GM18861 (cell line): Measurements from ENCODE around the gene INO80E.

ENCODE experiments used
- ATAC-seq: cut with Tn5 transposase; IDR thresholded peaks from one replicate; pipeline ENCODE4 v1.9.1; 2021; ENCODE audit not compliant: unreplicated experiment

INO80E gene

DNA sequence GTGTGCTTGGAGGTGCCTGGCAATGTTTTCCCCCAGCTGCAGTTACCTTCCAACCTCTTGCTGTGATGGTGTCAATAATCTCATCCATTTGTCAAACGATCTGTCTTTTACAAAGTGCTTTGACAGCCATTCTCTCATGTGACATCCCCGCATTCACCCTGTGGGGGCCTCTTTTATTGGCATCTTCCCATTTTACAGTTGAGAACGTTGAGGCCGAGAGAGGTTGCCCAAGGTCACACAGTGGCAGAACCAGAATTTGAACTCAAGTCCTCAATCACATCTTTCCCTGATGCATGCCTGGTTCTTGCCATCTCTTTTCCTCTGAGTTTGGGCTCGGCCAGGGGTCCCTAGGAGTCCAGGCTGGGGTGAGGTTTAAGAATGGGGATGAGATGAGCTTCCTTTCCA is 20.9 kb upstream of the INO80E start:
- no peak for ATAC-seq

DNA sequence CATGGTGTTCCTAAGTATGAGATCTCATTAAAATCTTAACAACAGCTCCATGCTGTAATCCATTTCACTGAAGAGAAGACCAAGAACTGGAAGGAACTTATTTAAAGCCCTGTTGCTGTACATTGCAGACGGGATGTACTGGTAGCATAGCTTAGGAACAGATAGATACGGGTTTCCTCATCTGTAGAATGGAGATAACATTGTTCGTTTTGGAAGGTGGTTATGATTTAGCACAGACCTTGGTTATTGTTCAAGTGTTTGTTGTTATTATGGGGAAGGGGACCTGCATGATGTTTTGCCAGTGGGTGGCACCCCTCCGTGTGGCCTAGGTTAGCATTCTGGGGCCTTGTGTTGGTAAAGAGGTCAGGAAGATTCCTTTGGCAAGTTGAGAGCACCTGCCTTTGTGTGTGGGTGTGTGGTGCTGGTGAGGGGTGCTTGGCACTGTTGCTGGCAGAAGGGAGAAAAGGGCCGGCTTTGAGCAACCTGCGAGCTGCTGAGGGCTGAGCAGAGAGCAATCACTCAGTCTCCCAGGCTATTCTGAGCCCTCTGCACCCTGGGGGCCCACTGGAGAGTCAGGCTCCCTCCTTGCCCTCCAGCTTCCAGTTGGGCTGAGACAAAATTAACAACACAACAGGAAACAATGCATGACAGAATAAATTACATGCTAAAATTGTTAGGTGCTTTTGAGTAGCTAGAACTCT is 20.1 kb upstream of the INO80E start:
- ATAC-seq: no peak

DNA sequence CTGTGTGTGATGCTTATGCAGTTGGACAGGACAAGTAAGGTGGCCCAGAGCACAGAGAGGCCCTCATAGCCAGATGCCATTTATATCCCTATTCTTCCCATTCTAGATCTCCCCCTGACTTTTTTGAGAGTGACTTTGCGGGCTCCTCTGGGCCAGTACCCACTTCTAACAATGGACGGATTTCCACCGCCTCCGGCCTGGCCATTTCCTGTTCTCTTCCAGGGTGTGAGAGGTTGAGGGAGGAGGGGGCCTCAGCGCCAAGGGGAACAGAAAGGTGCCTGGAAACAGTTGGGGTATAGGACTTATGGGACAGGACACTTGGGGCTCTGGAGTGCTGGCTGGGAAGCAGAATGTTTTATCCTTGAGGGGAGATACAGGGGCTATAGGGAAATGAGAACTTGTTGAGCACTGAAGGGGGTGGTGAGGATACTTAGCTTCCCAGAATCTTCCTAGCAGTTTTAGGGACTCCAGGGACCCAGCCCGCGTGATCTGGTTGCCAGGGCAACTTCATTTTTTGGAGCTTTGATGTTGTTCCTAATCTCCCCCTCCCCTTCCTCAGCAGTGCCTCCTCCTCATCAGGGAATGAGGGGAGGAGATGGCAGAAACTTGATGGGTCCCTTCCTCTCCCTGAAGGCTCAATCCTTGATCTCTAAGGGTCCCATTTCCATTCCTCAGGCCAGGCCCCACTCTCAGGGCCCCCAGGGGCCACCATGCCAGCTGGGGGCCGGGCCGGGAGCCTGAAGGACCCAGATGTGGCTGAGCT is 18.8 kb upstream of the INO80E start:
- no peak for ATAC-seq

DNA sequence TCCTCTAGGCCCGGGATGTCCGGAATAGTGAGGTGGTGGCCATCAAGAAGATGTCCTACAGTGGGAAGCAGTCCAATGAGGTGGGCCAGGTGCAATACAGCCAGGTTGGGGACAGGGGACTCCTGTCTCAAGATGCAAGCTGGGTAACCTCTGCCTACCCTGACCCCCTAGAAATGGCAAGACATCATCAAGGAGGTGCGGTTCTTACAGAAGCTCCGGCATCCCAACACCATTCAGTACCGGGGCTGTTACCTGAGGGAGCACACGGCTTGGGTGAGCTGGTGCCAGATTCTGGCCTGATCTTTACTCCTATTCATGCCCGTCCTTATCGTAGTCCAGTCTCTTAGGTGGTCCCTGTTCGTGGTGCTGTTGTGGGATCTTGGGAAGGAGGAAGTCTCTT is 18.0 kb upstream of the INO80E start:
- ATAC-seq: no peak

DNA sequence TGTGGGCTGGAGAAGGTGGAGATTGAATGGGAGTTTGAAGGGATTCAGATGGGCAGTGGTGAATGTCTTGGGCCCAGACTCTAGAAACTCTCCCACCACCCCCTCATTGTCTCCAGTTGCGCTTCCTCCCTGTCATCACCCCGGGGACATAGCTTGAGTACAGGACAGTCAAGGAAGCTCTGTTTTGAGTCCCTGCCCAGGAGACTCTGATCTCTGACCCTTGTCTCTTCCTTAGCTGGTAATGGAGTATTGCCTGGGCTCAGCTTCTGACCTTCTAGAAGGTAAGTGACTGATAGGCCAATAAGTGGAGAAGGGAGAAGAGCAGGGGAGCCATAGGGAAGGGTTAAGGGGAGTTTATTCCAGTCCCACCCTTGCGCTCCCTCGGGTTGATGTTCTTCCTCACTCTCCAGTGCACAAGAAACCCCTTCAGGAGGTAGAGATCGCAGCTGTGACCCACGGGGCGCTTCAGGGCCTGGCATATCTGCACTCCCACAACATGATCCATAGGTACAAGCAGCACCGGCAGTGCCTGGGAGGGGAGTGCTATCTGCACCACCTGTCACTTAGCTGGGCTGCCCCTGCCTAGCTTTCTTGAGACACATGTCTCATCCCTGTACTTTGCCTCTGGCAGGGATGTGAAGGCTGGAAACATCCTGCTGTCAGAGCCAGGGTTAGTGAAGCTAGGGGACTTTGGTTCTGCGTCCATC is 17.3 kb upstream of the INO80E start:
- no peak for ATAC-seq

DNA sequence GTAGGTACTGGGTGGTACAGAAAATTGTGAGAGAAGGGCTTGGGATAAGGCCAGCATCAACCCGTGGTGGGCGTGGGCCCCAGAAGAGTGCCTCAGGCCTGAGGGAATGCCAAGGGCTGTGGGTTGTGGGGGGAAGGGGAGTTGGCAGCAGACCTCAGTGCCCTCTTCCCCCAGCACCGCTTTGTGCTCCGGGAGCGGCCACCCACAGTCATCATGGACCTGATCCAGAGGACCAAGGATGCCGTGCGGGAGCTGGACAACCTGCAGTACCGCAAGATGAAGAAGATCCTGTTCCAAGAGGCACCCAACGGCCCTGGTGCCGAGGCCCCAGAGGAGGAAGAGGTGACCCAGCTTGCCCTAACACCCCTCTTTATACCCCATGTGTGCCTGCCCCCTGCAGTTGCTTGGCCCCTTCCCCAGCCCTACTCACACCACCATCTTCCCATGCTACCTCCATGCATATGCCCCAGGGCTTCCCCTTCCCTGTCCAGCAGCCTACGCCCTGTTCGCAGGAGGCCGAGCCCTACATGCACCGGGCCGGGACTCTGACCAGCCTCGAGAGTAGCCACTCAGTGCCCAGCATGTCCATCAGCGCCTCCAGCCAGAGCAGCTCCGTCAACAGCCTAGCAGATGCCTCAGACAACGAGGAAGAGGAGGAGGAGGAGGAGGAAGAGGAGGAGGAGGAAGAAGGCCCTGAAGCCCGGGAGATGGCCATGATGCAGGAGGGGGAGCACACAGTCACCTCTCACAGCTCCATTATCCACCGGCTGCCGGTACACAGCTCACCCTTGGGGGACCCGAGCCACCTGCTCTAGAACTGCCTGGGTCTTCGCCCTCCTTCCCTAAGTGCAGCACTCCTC is 13.3 kb upstream of the INO80E start:
- ATAC-seq: no peak

DNA sequence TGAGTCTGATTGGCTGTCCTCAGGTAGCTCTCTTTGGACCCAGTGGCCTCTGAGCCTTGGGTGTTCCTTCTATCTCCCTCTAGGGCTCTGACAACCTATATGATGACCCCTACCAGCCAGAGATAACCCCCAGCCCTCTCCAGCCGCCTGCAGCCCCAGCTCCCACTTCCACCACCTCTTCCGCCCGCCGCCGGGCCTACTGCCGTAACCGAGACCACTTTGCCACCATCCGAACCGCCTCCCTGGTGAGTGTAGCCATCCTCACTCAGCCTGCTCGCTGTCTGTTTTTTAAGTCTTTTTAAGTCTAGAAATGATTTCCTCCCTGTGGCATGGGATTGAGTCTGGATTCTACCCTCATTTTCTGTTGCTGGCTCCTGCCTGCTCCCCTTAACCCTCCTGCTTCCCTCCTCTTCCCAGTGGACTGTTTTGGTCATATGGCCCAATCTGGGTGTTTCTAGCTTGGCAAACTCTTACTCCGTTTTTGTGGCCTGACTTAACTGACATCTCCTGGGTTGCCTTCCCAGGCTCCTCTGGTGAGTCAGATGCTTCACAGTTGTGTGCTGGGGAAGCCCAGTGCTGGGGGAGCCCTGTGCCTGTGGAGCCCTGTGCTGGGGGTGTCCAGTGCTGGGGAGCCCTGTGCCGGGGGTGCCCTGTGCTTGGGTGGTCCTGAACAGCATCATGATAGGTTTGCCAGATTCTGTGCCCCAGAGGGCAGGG is 12.5 kb upstream of the INO80E start:
- ATAC-seq: no peak

DNA sequence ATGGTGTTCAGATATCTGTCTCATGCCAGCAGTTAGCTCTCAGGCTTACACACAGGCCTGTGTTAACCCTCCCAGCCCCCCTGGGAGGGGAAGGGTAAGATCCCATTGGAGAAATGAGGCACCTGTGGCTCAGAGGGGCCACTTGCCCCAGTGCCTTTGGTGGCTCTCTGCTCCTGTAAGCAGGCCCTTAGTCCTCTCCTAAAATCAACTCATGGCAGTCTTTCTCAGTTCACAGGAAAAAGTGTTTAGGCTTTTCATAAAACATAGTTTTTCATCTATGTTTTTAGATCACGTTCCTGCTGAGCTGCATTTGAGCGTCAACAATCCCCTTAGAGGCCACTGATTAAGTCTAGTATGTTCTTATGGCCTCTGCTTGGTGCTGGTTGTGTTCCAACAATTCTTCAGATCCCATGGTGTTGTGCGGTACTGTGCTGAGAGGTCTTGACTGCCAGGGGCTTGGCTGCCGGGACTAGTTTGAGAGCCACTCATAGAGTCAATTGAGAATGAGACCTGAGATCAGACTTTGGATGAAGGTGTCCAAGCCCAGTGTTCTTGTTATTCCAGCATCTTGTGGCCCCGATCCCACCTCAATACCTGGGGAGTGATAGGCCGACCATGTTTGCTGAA is 11.8 kb upstream of the INO80E start:
- ATAC-seq: no peak

DNA sequence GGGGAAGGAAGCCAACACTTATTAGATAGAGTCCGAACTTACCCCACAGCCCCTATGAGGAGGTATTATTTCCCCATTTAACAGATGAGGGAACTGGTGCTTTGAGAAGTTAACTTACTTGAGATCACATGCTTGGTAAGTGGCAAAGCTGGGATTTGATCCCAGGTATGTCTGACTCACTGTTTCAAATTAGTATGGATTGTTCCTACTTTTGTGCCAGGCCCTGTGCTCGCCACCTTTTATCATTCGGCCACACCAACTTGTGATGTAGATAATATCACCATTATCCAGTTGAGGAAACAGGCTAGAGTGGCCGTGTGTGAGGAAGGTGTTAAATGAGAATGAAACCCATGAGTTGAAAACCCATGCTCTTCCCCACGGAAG is 11.3 kb upstream of the INO80E start:
- no peak for ATAC-seq

DNA sequence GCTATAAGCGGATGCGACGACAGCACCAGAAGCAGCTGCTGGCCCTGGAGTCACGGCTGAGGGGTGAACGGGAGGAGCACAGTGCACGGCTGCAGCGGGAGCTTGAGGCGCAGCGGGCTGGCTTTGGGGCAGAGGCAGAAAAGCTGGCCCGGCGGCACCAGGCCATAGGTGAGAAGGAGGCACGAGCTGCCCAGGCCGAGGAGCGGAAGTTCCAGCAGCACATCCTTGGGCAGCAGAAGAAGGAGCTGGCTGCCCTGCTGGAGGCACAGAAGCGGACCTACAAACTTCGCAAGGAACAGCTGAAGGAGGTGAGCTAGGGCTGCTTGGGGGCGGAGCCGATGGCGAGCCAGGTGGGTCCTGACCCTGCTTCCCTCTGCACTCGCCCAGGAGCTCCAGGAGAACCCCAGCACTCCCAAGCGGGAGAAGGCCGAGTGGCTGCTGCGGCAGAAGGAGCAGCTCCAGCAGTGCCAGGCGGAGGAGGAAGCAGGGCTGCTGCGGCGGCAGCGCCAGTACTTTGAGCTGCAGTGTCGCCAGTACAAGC is 10.7 kb upstream of the INO80E start:
- no peak for ATAC-seq

DNA sequence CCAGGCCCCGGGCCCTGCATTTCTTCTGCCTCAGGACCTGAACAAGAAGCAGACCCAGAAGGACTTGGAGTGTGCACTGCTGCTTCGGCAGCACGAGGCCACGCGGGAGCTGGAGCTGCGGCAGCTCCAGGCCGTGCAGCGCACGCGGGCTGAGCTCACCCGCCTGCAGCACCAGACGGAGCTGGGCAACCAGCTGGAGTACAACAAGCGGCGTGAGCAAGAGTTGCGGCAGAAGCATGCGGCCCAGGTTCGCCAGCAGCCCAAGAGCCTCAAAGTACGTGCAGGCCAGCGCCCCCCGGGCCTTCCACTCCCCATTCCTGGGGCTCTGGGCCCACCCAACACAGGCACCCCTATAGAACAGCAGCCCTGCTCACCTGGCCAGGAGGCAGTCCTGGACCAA is 9.8 kb upstream of the INO80E start:
- ATAC-seq: no peak

DNA sequence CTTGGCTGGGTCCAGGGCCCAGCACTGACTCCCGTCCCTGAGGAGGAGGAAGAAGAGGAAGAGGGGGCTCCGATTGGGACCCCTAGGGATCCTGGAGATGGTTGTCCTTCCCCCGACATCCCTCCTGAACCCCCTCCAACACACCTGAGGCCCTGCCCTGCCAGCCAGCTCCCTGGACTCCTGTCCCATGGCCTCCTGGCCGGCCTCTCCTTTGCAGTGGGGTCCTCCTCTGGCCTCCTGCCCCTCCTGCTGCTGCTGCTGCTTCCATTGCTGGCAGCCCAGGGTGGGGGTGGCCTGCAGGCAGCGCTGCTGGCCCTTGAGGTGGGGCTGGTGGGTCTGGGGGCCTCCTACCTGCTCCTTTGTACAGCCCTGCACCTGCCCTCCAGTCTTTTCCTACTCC is 9.1 kb upstream of the INO80E start:
- ATAC-seq: no peak

DNA sequence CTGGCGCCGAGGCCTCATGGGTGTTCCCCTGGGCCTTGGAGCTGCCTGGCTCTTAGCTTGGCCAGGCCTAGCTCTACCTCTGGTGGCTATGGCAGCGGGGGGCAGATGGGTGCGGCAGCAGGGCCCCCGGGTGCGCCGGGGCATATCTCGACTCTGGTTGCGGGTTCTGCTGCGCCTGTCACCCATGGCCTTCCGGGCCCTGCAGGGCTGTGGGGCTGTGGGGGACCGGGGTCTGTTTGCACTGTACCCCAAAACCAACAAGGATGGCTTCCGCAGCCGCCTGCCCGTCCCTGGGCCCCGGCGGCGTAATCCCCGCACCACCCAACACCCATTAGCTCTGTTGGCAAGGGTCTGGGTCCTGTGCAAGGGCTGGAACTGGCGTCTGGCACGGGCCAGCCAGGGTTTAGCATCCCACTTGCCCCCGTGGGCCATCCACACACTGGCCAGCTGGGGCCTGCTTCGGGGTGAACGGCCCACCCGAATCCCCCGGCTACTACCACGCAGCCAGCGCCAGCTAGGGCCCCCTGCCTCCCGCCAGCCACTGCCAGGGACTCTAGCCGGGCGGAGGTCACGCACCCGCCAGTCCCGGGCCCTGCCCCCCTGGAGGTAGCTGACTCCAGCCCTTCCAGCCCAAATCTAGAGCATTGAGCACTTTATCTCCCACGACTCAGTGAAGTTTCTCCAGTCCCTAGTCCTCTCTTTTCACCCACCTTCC is 8.5 kb upstream of the INO80E start:
- no peak for ATAC-seq

DNA sequence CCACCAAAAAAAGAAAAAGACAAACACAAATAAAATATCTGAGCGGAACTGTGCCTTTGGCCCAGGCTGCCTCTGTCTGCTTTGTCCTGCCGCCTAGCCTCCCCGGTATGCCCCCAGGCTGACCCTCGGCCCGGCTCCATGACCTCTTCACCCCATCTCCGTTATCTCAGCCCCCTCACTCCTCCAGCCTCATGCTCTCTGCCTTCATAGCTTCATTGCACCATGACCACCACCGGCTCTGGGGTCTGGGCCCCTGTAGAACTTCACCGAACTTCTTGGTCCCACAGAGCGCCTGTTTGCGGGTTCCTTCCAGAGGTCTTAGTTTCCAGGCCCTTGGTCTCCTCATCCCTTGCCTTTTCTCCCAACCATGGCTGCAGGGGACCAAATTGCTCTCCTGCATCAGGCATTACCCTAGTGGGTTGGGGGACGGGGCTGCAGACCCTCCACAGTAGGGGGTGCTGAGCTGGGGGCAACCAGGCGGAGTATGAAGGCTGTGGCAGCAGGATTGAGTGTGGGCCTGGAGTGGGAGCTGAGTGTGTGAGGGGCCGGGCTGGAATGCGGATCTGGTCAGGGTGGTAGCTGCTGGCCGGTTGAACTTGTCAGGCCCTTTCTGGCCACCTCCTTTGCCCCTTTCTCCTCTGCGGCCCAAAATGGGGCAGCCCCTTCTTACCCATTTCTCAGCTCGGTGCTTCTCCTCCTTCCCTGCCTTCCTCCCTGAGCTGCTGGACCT is 7.5 kb upstream of the INO80E start:
- no peak for ATAC-seq

DNA sequence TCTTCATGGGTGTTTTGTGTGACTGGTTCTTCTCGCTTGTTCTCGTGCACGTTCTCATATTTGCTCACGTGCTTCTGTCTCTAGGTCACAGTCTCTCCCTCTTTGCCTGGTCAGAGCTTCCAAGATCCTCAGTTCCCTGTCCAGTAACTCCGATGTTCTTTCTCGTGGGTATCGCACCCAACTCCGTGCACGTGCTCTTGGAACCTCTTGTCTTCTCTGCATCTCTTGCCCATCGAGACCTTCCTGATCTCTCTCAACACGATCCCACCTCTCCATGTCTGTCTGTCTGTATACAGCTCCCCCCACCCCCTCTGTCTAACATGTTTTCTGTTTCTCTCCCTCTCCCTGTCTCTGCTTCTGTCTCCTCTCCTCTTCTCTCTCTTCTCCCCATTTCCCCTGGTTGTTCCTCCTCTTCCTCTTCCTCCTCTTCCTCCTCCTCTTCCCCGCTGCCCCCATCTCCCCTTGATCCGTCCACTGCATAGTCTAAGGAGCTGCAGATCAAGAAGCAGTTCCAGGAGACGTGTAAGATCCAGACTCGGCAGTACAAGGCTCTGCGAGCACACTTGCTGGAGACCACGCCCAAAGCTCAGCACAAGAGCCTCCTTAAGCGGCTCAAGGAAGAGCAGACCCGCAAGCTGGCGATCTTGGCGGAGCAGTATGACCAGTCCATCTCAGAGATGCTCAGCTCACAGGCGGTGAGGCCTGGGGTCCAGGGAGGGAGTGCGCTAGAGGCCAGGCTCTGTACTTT is 6.8 kb upstream of the INO80E start:
- no peak for ATAC-seq

DNA sequence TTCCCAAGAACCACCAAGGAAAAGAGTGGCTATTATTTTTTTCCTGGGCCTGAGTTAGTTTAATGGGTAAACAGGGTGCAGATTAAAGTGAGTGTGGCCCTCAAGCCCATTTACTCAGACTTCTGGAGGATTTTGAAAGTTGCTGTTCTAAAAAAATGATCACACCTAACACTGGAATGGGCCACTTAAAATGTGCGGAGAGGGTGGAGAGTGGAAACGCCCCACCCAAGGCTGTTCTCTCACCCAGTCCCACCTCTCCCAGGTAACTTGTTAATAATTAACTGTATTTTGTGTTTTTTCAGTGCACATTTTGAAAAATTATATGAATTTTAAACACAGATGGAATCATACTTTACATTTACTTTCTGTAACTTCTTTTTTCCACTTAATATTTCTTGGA is 6.0 kb upstream of the INO80E start:
- ATAC-seq: no peak

DNA sequence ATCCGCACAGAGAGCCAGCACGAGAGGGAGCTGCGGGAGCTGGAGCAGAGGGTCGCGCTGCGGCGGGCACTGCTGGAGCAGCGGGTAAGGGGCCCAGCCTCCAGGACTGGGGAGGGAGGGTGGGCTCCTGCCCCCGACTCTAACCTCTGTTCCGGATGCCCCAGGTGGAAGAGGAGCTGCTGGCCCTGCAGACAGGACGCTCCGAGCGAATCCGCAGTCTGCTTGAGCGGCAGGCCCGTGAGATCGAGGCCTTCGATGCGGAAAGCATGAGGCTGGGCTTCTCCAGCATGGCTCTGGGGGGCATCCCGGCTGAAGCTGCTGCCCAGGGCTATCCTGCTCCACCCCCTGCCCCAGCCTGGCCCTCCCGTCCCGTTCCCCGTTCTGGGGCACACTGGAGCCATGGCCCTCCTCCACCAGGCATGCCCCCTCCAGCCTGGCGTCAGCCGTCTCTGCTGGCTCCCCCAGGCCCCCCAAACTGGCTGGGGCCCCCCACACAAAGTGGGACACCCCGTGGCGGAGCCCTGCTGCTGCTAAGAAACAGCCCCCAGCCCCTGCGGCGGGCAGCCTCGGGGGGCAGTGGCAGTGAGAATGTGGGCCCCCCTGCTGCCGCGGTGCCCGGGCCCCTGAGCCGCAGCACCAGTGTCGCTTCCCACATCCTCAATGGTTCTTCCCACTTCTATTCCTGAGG is 5.0 kb upstream of the INO80E start:
- no peak for ATAC-seq
